Activated CD4-positive, alpha-beta memory T cell treated with anti-CD3 and anti-CD28 coated beads for 36 hours (primary cell): Measurements from ENCODE around the gene TGFBR3L. TPM values are rescaled to one million over a fixed set of nuclear protein-coding genes. Genes with fewer than 3 reads are reported as not detected.

Experiments used
- CTCF ChIA-PET: fragments of 350-600 bp; sonication (Branson Sonifier 250); formaldehyde crosslinking; loops from one replicate; lab custom pipeline; 2021; ENCODE audit warnings: antibody characterized with exemption, inconsistent platforms; lab: Charles Lee
- POLR2A ChIA-PET: fragments of 350-600 bp; sonication (Branson Sonifier 250); formaldehyde crosslinking; loops from one replicate; lab custom pipeline; 2021; ENCODE audit warnings: antibody characterized with exemption; lab: Charles Lee
- DNase-seq: peaks from one replicate; pipeline ENCODE4 v3.0.0-alpha.2; 2020
- H3K27ac Mint-ChIP-seq: one replicate; pipeline ENCODE4 v1.8.0; 2021; ENCODE audit warnings: mixed read lengths
- H3K27me3 Mint-ChIP-seq: one replicate; pipeline ENCODE4 v1.8.0; 2021; ENCODE audit warnings: mixed read lengths
- H3K36me3 Mint-ChIP-seq: one replicate; pipeline ENCODE4 v1.8.0; 2021; ENCODE audit warnings: mixed read lengths
- H3K4me1 Mint-ChIP-seq: one replicate; pipeline ENCODE4 v1.8.0; 2021; ENCODE audit warnings: low read depth, mixed read lengths
- H3K4me3 Mint-ChIP-seq: one replicate; pipeline ENCODE4 v1.8.0; 2021; ENCODE audit warnings: mild to moderate bottlenecking, mixed read lengths
- H3K9me3 Mint-ChIP-seq: one replicate; pipeline ENCODE4 v1.8.0; 2021; ENCODE audit warnings: mixed read lengths
- intact Hi-C: fragments of 100-400 bp; cut with micrococcal nuclease; formaldehyde crosslinking; loops from one replicate; pipeline ENCODE4 v1.15.1; 2023
- total RNA-seq, 2 experiments: library from RNA; stranded (reverse); gene quantifications; one replicate each; pipeline ENCODE4 v1.2.3, GENCODE V29; 2021

TGFBR3L gene
- total RNA-seq, 2 experiments from 2014 or later: 4.4 to 4.6 TPM

- H3K36me3 Mint-ChIP-seq: peaks cover 22% of the 10 kb centered on the region
- no peak overlapping the region for H3K4me3 Mint-ChIP-seq
- H3K9me3 Mint-ChIP-seq: peaks cover 2% of the 10 kb centered on the region
- peaks cover 3% of the 10 kb centered on the region for H3K27me3 Mint-ChIP-seq
- intact Hi-C loops: no loop called here
- H3K4me1 Mint-ChIP-seq: peaks cover 19% of the 10 kb centered on the region
- H3K27ac Mint-ChIP-seq: no peak overlapping the region
- ChIA-PET POLR2A (no interaction called here), CTCF (no interaction called here)
- DNase-seq: no peak
Observed at GRCh38 chr19:7907544-7907943, 7.1 kb upstream of the TGFBR3L start.

GRCh38 chr19:7908078-7908699 is 6.4 kb upstream of the TGFBR3L start:
- H3K36me3 Mint-ChIP-seq: peaks cover 26% of the 10 kb centered on the region
- ChIA-PET CTCF (no interaction called here), POLR2A (no interaction called here)
- intact Hi-C loops: no loop called here
- peaks cover 3% of the 10 kb centered on the region for H3K27me3 Mint-ChIP-seq
- H3K4me1 Mint-ChIP-seq: peaks cover 18% of the 10 kb centered on the region
- DNase-seq: no peak
- no peak overlapping the region for H3K27ac Mint-ChIP-seq
- H3K9me3 Mint-ChIP-seq: peaks cover 2% of the 10 kb centered on the region
- no peak overlapping the region for H3K4me3 Mint-ChIP-seq

GRCh38 chr19:7908742-7909461 is 5.7 kb upstream of the TGFBR3L start:
- ChIA-PET CTCF (interaction anchor here (1.0 kb wide), 1 partner anchor 39 kb away, joined by 3 read pairs; no protein-coding TSS in a partner anchor), POLR2A (no interaction called here)
- Mint-ChIP-seq H3K4me3 (no peak overlapping the region), H3K9me3 (no peaks in the 10 kb centered on the region), H3K27me3 (no peaks in the 10 kb centered on the region), H3K27ac (no peak overlapping the region), H3K4me1 (peaks cover 15% of the 10 kb centered on the region), H3K36me3 (peaks cover 25% of the 10 kb centered on the region)
- DNase-seq: no peak
- intact Hi-C loops: no loop called here

DNA sequence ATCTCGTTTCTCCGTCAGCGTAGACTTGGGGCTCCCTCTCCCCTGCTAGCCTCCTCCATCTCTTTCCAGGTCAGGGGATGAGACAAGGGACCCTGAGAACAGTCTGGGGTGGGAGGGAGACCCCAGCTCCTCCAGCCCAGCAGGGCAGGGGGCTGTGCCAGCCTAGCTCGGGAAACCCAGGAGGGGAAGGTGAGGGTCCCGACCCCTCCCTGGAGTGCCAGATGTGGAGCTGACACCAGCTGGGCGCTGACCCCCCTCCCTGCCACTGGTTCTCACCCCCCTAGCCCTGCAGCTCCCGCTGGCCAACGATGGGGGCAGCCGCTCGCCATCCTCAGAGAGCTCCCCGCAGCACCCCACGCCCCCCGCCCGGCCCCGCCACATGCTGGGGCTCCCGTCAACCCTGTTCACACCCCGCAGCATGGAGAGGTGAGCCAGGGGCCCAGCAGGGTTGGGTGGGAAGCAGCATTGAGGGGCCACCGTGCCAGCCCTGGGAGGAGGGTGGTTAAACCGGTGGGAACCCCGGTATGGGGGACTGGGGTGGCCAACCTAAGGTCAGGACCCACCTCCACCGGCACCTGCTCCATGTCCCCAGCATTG is 5.1 kb upstream of the TGFBR3L start:
- H3K36me3 Mint-ChIP-seq: peaks cover 25% of the 10 kb centered on the region
- no peaks in the 10 kb centered on the region for H3K27me3 Mint-ChIP-seq
- intact Hi-C loops: no loop called here
- H3K4me1 Mint-ChIP-seq: peaks cover 14% of the 10 kb centered on the region
- DNase-seq: no peak
- POLR2A ChIA-PET: no interaction called here
- H3K9me3 Mint-ChIP-seq: no peaks in the 10 kb centered on the region
- no peak overlapping the region for H3K4me3 Mint-ChIP-seq
- no peak overlapping the region for H3K27ac Mint-ChIP-seq
- CTCF ChIA-PET: interaction anchor here (1.0 kb wide), 1 partner anchor 40 kb away, joined by 3 read pairs; no protein-coding TSS in a partner anchor

DNA sequence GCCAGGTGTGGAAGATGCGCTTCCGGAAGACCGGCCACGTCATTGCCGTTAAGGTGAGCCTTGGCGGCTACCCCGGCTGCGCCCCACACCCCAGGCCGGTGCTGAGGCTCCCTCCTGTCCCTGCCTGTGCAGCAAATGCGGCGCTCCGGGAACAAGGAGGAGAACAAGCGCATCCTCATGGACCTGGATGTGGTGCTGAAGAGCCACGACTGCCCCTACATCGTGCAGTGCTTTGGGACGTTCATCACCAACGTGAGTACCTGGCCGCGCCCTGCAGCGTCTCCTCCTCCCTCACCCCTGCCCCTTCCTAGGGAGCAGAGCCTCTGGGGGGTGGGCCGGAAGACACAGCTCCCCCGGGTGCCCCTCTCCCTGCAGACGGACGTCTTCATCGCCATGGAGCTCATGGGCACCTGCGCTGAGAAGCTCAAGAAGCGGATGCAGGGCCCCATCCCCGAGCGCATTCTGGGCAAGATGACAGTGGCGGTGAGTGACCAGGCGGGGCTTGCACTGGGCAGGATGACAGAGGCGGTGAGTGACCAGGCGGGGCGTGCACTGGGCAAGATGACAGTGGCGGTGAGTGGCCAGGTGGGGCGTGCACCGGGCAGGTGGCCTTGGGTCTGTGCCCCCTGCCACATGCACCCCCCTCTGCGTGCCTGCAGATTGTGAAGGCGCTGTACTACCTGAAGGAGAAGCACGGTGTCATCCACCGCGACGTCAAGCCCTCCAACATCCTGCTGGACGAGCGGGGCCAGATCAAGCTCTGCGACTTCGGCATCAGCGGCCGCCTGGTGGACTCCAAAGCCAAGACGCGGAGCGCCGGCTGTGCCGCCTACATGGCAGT is 4.1 kb upstream of the TGFBR3L start:
- no peak overlapping the region for H3K27ac Mint-ChIP-seq
- H3K4me3 Mint-ChIP-seq: no peak overlapping the region
- H3K27me3 Mint-ChIP-seq: peaks cover 8% of the 10 kb centered on the region
- no peak for DNase-seq
- H3K4me1 Mint-ChIP-seq: peaks cover 9% of the 10 kb centered on the region
- peaks cover 19% of the 10 kb centered on the region for H3K36me3 Mint-ChIP-seq
- H3K9me3 Mint-ChIP-seq: no peaks in the 10 kb centered on the region
- POLR2A ChIA-PET: no interaction called here
- CTCF ChIA-PET: no interaction called here
- intact Hi-C loops: no loop called here

- peaks cover 13% of the 10 kb centered on the region for H3K27me3 Mint-ChIP-seq
- no peak for DNase-seq
- intact Hi-C loops: no loop called here
- H3K9me3 Mint-ChIP-seq: no peaks in the 10 kb centered on the region
- H3K4me3 Mint-ChIP-seq: no peak overlapping the region
- peaks cover 6% of the 10 kb centered on the region for H3K4me1 Mint-ChIP-seq
- POLR2A ChIA-PET: no interaction called here
- CTCF ChIA-PET: no interaction called here
- peaks cover 19% of the 10 kb centered on the region for H3K36me3 Mint-ChIP-seq
- H3K27ac Mint-ChIP-seq: no peak overlapping the region
Observed at GRCh38 chr19:7911508-7912143, 3.0 kb upstream of the TGFBR3L start.

DNA sequence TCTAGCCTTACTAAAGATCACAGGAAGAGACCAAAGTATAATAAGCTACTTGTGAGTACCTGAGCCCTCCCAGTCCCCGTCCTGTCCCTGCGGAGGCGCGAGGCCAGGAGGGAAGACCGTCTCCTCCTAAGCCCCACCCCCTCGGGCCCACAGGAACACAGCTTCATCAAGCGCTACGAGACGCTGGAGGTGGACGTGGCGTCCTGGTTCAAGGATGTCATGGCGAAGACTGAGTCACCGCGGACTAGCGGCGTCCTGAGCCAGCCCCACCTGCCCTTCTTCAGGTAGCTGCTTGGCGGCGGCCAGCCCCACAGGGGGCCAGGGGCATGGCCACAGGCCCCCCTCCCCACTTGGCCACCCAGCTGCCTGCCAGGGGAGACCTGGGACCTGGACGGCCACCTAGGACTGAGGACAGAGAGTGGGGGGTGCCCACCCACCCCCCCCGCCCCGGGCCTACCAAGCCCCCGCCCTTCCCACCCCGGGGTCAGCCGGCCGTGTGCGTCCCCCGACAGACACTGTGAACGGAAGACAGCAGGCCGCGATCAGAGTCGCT is 2.4 kb upstream of the TGFBR3L start:
- no peaks in the 10 kb centered on the region for H3K9me3 Mint-ChIP-seq
- intact Hi-C loops: no loop called here
- CTCF ChIA-PET: no interaction called here
- DNase-seq: no peak
- no peak overlapping the region for H3K4me3 Mint-ChIP-seq
- POLR2A ChIA-PET: no interaction called here
- peaks cover 9% of the 10 kb centered on the region for H3K4me1 Mint-ChIP-seq
- H3K27me3 Mint-ChIP-seq: peaks cover 17% of the 10 kb centered on the region
- H3K27ac Mint-ChIP-seq: no peak overlapping the region
- peaks cover 19% of the 10 kb centered on the region for H3K36me3 Mint-ChIP-seq

DNA sequence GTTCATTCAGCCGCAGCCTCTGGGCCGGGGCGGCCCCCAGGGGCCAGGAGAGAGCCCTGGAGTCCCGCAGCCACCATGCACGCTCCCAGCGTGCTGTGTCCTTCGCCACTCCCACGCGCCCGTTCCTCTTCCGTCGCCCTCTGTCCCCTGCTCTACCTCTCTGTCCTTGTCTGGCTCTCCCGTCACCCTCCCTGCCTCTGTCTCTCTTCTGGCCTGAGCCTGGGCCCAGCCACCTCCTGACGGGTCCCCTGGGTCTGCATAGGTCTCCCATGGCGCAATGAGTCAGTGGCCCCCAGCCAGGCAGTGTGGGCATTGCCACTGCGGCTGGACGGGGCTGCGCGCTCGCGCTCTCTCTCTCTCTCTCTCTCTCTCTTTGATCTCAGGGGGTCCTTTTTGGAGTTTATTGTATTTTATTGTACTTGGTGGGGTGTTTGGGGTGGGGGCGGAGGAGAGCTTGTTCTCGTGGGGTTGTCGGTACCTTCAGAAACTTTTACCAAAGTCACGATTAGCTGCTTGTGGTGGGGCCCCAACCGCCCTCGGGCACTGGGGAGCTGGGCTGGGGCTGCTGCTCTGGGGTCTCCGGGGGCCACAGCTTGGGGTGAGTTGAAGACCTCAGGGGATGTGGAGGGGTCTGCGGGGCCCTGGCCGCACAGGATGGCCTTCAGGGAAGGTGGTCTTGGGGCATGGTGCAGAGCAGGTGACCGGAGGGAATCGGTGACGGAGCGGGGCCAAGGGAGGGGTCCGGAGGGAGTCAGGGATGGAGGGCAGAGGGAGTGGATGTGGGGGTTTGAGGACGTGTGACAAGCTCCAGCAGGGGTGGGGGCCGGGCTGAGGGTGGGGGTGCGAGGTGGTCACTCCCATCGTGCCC is 1.7 kb upstream of the TGFBR3L start:
- H3K36me3 Mint-ChIP-seq: peaks cover 19% of the 10 kb centered on the region
- CTCF ChIA-PET: no interaction called here
- H3K4me3 Mint-ChIP-seq: no peak overlapping the region
- H3K27me3 Mint-ChIP-seq: peaks cover 18% of the 10 kb centered on the region
- POLR2A ChIA-PET: no interaction called here
- no peak overlapping the region for H3K27ac Mint-ChIP-seq
- no peak for DNase-seq
- intact Hi-C loops: no loop called here
- no peaks in the 10 kb centered on the region for H3K9me3 Mint-ChIP-seq
- H3K4me1 Mint-ChIP-seq: peaks cover 11% of the 10 kb centered on the region

- intact Hi-C loops: no loop called here
- H3K27me3 Mint-ChIP-seq: peaks cover 20% of the 10 kb centered on the region
- H3K27ac Mint-ChIP-seq: no peak overlapping the region
- H3K4me1 Mint-ChIP-seq: peaks cover 13% of the 10 kb centered on the region
- no peak overlapping the region for H3K4me3 Mint-ChIP-seq
- H3K9me3 Mint-ChIP-seq: no peaks in the 10 kb centered on the region
- H3K36me3 Mint-ChIP-seq: peaks cover 19% of the 10 kb centered on the region
- CTCF ChIA-PET: no interaction called here
- POLR2A ChIA-PET: no interaction called here
- no peak for DNase-seq
Observed at GRCh38 chr19:7913652-7914051, 978 bp upstream of the TGFBR3L start.

- Mint-ChIP-seq H3K4me1 (peaks cover 13% of the 10 kb centered on the region), H3K27ac (no peak overlapping the region), H3K27me3 (peaks cover 20% of the 10 kb centered on the region), H3K36me3 (peaks cover 19% of the 10 kb centered on the region), H3K9me3 (no peaks in the 10 kb centered on the region), H3K4me3 (no peak overlapping the region)
- intact Hi-C loops: no loop called here
- CTCF ChIA-PET: no interaction called here
- POLR2A ChIA-PET: no interaction called here
- DNase-seq: no peak
Observed at GRCh38 chr19:7914099-7914498, 531 bp upstream of the TGFBR3L start.
